GM03348 (cell line): ENCODE data around the gene MISP.
A peak's percentile ranks its signal among the peaks of the same experiment; 100 is the strongest.
"Not testable (repeated sequence)": the region's sequence is repeated elsewhere in the genome, so short reads cannot be mapped to it uniquely, and the experiment has no call there.

Source experiments
- DNase-seq: peaks from one replicate; pipeline ENCODE4 v3.0.0; 2012; ENCODE audit warnings: low spot score

MISP gene

GRCh38 chr19:725461-726089 is 25.3 kb upstream of the MISP start:
- DNase-seq = no peak

DNA sequence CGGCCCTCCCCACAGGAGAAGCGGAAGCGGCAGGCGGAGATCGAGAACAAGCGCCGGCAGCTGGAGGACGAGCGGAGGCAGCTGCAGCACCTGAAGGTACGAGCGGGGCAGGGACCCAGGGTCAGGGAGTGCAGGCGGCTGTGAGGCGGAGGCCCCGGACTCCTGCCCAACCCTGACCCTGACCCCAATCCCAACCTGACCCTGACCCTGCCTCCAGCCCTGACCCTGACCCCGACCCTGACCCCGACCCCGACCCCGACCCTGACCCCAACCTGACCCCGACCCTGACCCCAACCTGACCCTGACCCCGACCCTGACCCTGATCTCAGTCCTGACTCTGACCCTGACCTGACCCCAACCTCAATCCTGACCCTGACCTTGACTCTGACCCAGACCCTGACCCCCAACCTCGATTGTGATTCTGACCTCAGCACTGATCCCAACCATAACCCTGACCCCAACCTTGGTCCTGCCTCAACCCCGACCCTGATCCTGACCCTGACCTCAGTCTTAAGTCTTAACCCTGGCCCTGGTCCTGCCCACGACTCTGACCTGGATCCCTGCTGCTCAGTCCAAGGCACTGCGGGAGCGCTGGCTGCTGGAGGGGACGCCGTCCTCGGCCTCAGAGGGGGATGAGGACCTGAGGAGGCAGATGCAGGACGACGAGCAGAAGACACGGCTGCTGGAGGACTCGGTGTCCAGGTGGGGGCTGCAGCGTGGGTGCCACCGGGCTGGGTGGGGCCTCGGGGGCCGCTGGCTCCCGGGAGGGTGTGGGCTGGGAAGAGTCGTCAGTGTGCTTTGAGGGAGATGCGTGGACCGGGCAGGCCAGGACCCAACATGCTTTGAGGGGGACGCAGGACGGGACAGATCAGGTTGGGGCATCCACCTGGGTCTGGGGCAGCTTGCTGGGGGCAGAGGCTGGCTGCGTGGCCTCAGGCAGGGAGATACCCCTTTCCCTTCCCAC is 23.6 kb upstream of the MISP start:
- no peak for DNase-seq

- DNase-seq = no peak
These were observed 22.9 kb upstream of the MISP start for GRCh38 chr19:728011-728410.

GRCh38 chr19:729564-729963 is 21.3 kb upstream of the MISP start:
- not testable (repeated sequence) for DNase-seq

- no peak for DNase-seq
These were observed 20.8 kb upstream of the MISP start for GRCh38 chr19:729965-730668.

- no peak for DNase-seq
These were observed 19.9 kb upstream of the MISP start for GRCh38 chr19:731000-731399.

GRCh38 chr19:732148-733069 is 18.5 kb upstream of the MISP start:
- DNase-seq = no peak

- no peak for DNase-seq
These were observed 16.2 kb upstream of the MISP start for GRCh38 chr19:734716-735115.

GRCh38 chr19:736125-736524 is 14.8 kb upstream of the MISP start:
- no peak for DNase-seq

GRCh38 chr19:737591-738093 is 13.3 kb upstream of the MISP start:
- peak; percentile 89 for DNase-seq

DNA sequence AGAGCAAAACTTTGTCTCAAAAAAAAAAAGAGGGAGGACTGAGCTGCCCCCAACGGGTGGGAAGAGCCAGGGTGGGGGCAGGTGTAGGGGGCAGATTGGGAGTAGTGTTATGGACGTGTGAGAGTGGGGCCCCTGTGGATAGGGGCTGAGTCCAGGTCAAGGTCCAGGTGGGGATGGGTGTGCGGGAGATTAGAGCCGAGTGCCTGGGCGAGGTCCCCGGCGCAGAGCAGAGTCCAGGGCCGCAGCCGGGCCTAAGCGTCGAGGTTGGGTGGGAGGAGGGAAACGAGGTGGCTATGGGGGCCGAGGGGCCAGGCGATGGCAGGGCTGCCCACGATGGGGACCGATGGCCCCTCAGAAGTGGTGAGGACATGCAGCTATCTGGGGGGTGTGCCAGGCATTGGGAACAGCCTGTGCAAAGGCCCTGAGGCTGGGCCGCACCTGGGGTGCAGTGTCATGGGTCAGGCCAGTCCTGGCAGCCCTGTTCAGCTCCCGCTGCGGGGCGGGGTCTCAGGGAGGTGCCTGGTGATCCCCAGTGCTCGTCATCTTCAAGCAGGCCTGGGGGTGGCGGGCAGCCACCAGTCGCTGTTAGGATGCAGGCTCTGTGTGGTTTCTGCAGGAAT is 12.3 kb upstream of the MISP start:
- no peak for DNase-seq

GRCh38 chr19:739998-740715 is 10.8 kb upstream of the MISP start:
- DNase-seq = no peak

DNA sequence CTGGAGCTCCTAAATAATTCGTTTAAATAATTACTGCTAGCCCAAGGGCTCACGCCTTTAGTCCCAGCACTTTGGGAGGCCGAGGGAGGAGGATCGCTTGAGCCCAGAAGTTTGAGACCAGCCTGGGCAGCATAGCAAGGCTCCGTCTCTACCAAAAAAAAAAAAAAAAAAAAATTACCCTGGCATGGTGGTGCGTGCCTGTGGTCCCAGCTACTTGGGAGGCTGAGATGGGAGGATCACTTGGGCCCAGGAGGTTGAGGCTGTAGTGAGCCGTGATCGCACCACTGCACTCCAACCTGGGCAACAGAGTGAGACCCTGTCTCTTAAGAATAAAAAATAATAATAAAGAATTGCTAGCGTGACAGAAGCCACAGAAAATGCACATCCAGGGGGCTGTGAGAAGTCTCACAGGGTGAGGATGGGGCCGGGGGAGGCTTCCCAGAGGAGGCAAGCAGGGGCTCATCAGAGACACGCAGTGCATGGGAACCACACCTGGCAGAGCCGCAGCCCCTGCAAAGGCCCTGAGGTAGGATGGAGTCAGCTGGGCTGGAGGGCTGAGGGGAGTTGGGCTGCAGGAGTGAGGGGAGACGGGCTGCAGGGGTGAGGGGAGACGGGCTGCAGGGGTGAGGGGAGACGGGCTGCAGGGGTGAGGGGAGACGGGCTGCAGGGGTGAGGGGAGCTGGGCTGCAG is 10.0 kb upstream of the MISP start:
- DNase-seq = not testable (repeated sequence)

DNA sequence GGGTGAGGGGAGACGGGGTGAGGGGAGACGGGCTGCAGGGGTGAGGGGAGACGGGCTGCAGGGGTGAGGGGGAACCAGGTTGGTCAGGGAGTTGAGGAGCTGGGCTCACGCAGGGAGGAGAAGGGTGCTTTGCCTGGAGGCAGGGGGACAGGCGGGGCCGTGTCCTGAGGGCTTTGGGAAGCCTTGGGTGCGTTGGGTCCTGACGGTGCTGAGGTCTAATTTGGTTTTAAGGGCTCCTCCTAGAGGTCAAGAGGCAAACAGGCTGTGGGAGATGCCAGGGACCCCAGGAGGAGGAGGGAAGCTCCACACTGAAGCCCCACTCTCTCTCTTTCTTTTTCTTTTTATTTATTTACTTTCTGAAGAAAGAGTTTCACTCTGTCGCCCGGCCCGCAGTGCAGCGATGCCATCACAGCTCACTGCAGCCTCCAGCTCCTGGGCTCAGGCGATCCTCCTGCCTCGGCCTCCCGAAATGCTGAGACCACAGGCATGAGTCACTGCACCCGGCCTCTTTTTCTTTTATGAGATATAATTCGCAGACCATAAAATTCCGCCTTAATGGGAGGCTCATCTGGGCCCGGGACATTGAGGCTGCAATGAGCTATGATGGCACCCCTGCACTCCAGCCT is 9.3 kb upstream of the MISP start:
- no peak for DNase-seq

GRCh38 chr19:742540-743075 is 8.3 kb upstream of the MISP start:
- no peak for DNase-seq

DNA sequence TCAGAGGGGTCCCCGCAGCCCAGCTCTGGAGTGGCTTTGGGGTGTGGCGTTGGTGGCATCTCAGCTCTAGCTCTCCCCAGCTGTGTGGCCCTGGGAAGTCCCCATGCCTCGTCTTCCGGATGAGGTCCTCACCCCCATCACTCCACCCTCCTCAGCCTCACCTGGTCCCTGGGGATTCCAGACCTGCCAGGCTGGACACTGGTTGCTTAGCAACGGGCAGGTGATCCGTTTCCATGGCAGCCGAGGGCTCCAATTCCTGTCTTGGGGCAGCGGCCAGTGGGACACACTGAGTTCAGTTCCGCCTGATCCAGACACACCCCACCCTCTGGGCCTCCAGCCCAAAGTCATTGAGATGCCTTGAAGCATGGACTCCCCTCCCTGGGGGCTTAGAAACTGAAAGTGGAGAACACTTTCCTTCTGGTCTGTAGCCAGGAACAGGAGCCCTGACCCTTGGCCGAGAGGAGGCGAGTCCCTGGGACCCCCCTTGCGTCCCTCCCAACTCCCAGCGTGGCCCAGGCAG is 7.7 kb upstream of the MISP start:
- DNase-seq = no peak

DNA sequence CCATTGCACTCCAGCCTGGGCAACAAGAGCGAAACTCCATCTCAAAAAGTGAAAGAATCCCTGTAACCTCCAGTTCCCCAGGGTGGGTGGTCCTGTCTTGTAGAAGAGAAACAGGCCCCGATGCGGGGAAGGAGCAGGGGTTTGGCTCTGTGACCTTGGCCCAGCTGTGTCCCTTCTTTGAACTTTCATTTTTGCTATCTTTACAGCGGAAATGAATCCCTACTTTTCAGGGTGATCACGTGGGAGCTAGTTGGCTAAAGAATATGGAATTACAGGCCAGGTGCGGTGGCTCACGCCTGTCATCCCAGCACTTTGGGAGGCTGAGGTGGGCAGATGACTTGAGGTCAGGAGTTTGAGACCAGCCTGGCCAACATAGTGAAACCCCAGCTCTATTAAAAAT is 5.8 kb upstream of the MISP start:
- not testable (repeated sequence) for DNase-seq

DNA sequence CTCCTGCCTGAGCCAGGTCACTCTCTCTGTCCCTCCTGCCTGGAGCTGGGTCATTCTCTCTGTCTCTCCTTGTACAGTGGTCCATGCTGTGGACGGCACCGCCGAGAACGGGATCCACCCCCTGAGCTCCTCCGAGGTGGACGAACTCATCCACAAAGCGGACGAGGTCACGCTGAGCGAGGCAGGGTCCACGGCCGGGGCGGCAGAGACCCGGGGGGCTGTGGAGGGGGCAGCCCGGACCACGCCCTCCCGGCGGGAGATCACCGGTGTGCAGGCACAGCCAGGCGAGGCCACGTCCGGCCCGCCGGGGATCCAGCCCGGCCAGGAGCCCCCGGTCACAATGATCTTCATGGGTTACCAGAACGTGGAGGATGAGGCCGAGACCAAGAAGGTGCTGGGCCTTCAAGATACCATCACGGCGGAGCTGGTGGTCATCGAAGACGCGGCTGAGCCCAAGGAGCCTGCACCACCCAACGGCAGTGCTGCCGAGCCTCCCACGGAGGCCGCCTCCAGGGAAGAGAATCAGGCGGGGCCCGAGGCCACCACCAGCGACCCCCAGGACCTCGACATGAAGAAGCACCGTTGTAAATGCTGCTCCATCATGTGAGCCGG is 4.6 kb upstream of the MISP start:
- no peak for DNase-seq
